GM19324 (cell line): Measurements from ENCODE around the gene MORN1.
"Not testable (repeated sequence)": the region's sequence is repeated elsewhere in the genome, so short reads cannot be mapped to it uniquely, and the experiment has no call there.

Experiments
- ATAC-seq: cut with Tn5 transposase; IDR thresholded peaks from one replicate; pipeline ENCODE4 v1.9.1; 2021; ENCODE audit warnings: mild to moderate bottlenecking, moderate library complexity; ENCODE audit not compliant: unreplicated experiment, low FRiP score

Gene MORN1

GRCh38 chr1:2341706-2342383, 49.5 kb downstream of the MORN1 start:
- no peak for ATAC-seq

DNA sequence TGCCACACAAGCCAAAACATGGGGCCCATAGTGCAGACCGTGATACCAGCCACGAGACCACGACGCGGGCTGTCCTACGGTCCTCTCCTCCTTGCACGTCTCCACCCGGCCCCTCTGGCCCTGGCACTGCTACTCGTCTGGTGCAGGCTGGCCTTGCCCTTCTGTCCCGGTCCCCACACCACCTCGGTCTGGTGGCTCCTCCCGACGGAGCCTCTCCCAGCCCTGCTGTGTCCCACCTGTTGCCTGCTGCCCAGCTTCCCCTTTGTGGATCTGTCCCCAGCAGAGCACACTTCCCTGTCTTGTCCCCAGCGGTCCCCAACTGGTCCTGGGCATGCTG, 50.5 kb downstream of the MORN1 start:
- ATAC-seq, result no peak

GRCh38 chr1:2340086-2340917, 51.1 kb downstream of the MORN1 start:
- no peak for ATAC-seq

DNA sequence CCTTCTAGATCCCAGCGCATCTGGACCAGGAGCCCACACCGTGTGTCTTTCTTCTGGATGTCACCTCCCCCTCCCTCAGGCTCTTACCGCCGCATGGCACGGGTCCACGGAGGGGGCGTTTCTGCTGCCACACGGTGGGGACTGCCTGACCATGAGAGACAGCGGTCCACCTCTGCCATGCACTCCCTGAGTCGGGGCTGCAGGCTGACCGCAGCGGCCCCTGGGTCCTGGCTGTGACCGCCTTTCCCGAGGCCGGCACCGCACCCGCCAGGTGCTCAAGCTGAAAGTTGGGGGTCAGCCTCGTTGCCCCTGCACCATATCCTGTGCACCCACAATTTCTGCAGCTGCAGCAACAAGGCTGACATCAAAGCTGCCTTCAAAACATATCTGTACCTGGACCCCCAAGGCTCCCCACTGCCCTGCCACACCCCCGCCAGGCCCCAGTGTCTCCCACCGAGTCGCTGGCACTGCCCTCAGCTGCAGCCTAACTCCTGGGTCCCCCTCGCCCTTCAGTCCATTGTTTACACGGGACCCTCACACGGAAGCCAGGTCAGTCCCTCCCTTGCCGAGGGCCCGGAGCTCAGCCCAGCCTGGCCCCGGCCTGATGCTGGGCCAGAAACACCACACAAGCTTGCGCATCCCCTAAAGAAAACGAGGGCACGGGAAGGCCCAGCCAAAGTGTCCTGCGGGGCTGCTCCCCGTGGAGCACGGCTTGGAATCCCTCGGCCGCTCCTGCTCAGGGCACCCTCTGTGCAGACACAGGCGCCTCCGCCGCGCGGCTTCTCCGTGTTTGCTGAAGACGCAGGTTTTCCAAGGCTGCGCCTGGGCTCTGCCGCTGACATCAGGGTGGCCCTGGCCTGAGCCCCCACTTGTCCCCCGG, 51.9 kb downstream of the MORN1 start:
- no peak for ATAC-seq

DNA sequence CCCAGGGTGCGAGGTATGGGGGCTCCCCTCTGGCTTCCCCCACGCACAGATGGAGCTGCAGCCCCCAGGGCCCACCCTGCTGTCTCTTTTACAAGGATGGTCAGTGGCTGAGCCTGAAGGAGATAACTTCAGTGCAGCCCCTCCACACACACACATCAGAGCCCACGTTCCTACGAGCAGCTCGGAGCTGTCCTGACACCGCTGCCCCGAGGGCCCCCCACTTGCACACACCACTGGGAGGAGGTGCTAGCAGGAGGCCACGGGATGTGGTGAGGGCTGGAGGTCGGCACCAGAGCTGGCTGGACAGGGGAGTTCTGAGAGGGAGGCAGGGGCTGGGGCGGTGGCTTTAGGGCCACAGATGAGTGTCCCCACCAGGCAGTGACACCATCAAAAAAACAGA, 53.9 kb downstream of the MORN1 start:
- no peak for ATAC-seq

GRCh38 chr1:2337081-2337480, 54.3 kb downstream of the MORN1 start:
- no peak for ATAC-seq

- ATAC-seq, result no peak
These were observed 54.9 kb downstream of the MORN1 start for GRCh38 chr1:2336499-2336898.

DNA sequence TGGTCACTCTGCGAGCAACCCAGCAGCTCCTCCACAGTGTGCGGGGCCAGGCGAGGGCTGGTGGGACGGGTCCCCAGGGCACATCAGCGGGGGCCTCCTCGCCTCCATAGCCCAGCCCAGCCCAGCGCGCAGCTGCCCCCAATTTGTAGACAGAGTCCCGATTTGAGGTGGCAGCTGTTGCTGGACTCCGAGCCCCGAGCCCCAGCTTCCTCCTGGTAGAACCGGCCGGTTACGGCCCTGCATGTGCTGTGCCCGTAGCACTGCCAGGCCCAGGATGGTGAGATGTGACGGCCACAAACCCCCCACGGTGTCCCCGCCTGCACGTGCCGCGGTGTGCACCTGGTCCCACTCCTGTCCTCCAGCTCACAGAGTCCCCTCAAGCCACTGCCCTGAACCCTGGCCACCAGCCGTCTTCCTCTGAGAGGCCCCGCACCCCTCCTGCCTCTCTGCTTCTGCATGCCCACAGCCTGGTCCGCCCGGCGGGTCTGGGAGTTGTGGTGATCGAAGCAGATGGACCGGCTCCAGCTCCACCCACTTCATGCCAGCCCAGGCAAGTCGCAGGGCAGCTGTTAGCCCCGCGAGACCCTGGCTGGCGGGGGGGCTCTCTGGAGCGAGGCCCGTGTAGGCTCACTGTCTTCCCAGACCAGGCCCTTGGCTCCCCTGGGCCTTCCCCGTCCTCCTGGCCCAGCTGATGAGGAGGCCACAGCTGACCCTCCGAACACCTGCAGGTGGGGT, 55.5 kb downstream of the MORN1 start:
- no peak for ATAC-seq

- no peak for ATAC-seq
These were observed 56.3 kb downstream of the MORN1 start for GRCh38 chr1:2334883-2335534.

DNA sequence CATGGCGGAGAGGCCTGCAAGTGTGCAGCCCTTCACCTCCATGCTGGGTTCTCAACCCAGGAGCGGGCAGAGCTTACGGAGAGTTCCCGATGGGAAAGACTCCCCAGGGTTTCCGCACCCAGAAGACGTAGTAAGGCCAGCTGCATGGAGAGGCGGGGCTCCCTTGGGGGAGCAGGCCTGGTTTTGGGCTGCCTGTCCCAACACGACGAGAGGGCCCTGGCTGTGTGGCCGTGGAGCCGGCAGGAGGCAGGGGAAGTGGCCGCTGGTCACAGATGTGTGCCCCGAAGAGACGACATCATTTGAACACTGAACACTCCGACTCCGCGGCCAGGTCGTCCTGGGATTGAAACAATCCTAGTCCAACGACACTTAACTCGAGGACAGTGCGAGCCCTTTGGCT, 57.0 kb downstream of the MORN1 start:
- no peak for ATAC-seq

GRCh38 chr1:2331580-2331979, 59.8 kb downstream of the MORN1 start:
- ATAC-seq, result not testable (repeated sequence)

GRCh38 chr1:2331200-2331544, 60.2 kb downstream of the MORN1 start:
- ATAC-seq, result no peak

DNA sequence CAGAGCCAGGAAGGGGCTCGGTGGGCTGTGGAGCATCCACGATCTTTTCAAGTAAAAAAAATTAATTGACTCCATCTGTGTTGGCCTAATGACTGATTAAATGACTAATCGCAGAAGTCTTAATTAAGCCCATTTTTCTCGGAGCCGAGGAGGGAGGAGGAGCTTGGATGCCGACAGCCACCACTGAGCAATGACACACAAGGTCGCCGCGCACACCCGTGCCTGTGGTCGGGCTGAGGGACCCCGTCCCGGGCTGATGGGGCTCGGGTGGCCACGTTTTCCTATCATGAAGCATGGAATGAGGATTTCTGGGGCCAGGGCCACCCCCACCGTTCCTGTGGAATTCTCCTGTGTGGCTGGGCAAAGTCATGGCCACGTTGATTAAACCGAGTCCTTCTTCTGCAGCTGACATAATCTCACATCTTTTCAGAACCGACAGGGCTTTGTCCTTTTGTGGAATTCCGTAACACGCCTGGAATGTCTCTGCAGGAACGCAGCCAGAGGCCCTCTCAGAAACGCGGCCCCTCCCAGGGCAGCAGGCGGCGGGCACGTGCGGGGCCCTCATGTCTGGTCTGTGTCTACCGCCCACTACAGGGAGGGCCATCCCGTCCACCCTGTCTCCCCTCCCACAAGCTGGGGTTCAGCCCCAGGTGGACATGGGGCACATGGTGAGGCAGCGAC, 60.7 kb downstream of the MORN1 start:
- no peak for ATAC-seq

GRCh38 chr1:2330035-2330434, 61.3 kb downstream of the MORN1 start:
- ATAC-seq, result no peak

DNA sequence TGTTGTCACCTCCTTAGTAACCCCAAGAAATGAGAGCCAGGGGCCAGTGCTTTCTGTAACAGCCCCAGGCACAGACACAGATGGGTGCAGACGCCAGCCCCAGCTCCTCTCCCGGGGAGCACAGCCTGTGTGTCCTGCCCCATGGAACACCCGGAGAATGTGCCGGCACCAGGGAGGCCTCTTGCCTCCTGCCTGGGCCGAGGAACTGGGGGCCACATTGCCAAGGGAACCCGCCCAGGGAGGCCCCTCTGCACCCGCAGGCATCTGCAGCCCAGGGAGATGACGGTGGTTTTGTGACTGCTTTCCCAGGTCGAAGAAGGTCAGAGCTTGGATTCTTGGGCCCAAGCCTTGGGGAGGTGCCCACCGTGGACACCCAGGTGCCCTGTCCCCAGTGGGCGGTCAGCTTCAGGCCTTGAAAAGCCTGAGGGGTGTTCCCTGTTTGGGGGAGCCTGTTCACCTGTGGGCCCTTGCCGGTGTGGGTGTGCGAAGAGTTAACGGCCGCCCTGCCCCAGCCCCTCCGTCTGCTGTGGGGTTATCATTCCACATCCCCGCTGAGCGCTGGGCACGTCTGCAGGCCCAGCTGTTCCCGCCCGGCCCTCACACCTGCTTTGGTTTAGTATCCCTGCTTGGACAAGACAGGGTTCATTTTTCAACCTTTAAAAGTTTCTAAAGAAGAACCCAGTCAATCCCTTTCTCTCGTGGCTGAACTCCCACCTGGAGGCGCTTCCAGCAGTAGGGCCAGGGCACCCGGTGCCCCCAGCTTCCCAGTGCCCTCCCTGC, 62.5 kb downstream of the MORN1 start:
- ATAC-seq, result no peak

- no peak for ATAC-seq
These were observed 63.5 kb downstream of the MORN1 start for GRCh38 chr1:2327841-2328240.

DNA sequence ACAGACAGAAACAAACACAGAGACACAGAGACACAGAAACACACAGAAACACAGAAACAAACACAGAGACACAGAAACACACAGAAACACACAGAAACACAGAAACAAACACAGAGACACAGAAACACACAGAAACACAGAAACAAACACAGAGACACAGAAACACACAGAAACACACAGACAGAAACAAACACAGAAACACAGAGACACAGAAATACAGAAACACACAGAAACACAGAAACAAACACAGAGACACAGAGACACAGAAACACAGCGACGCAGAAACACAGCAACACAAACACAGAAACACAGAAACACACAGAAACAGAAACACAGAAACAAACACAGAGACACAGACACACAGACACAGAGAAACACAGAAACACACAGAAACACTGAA, 64.2 kb downstream of the MORN1 start:
- not testable (repeated sequence) for ATAC-seq

- ATAC-seq, result no peak
These were observed 64.8 kb downstream of the MORN1 start for GRCh38 chr1:2326524-2326923.
